Measurements from ENCODE around the gene C6orf47.

Gene C6orf47

GRCh38 chr6:31651602-31652191 is 8.9 kb downstream of the C6orf47 start:
- Histone ChIP-seq H3K9ac (ENCODE audit: low read length) (peak overlapping the region; percentile 94), H3K9me3 (ENCODE audit: insufficient read depth, low read length) (no peaks in the 10 kb centered on the region), H4K20me1 (ENCODE audit: insufficient read depth, low read length) (peaks cover 2% of the 10 kb centered on the region; the same call in 1 of the 2 replicates), H2AFZ (ENCODE audit: low read depth, low read length) (0 out of 2 replicates have a peak overlapping the region, but pooled peaks have one; percentile 41), H3K4me2 (ENCODE audit: low read length) (peak overlapping the region; percentile 87), H3K27ac (ENCODE audit: low read length) (peak overlapping the region; percentile 91), H3K4me3 (ENCODE audit: low read length) (peak overlapping the region; percentile 96), H3K36me3 (replicated peaks; ENCODE audit: low read depth, low read length) (peaks cover 10% of the 10 kb centered on the region), H3K4me1 (ENCODE audit: low read length) (peaks cover 8% of the 10 kb centered on the region), H3K27me3 (ENCODE audit: low read depth, low read length) (no peaks in the 10 kb centered on the region), H3K79me2 (ENCODE audit: low read length) (peaks cover 39% of the 10 kb centered on the region)
- no peak for TF ChIP-seq EZH2phosphoT487 (IDR thresholded peaks at IDR 0.05; ENCODE audit: low read depth)
- no peak for TF ChIP-seq CTCF (IDR thresholded peaks at IDR 0.05; ENCODE audit: low read depth, low read length)

- Histone ChIP-seq H3K27me3 (ENCODE audit: low read depth, low read length) (no peaks in the 10 kb centered on the region), H3K9me3 (ENCODE audit: insufficient read depth, low read length) (no peaks in the 10 kb centered on the region), H3K4me2 (ENCODE audit: low read length) (no peak overlapping the region), H4K20me1 (ENCODE audit: insufficient read depth, low read length) (no peaks in the 10 kb centered on the region), H3K4me1 (ENCODE audit: low read length) (no peaks in the 10 kb centered on the region), H3K4me3 (ENCODE audit: low read length) (no peak overlapping the region), H3K79me2 (ENCODE audit: low read length) (peaks cover 14% of the 10 kb centered on the region), H3K27ac (ENCODE audit: low read length) (no peak overlapping the region), H3K9ac (ENCODE audit: low read length) (no peak overlapping the region), H3K36me3 (replicated peaks; ENCODE audit: low read depth, low read length) (peaks cover 15% of the 10 kb centered on the region), H2AFZ (ENCODE audit: low read depth, low read length) (no peak overlapping the region)
- TF ChIP-seq EZH2phosphoT487 (IDR thresholded peaks at IDR 0.05; ENCODE audit: low read depth) (no peak), CTCF (IDR thresholded peaks at IDR 0.05; ENCODE audit: low read depth, low read length) (no peak)
These were observed 15.3 kb downstream of the C6orf47 start for GRCh38 chr6:31645325-31645724.

- H3K4me1 ChIP-seq (ENCODE audit: low read length): no peaks in the 10 kb centered on the region
- H3K79me2 ChIP-seq (ENCODE audit: low read length): 0 out of 2 replicates have a peak, but pooled peaks cover under 1% of the 10 kb centered on the region
- H3K4me3 ChIP-seq (ENCODE audit: low read length): no peak overlapping the region
- no peak overlapping the region for H3K27ac ChIP-seq (ENCODE audit: low read length)
- peaks cover 9% of the 10 kb centered on the region for H3K36me3 ChIP-seq (replicated peaks; ENCODE audit: low read depth, low read length)
- H3K9me3 ChIP-seq (ENCODE audit: insufficient read depth, low read length): no peaks in the 10 kb centered on the region
- H3K9ac ChIP-seq (ENCODE audit: low read length): no peak overlapping the region
- H3K27me3 ChIP-seq (ENCODE audit: low read depth, low read length): no peaks in the 10 kb centered on the region
- no peak overlapping the region for H3K4me2 ChIP-seq (ENCODE audit: low read length)
- TF ChIP-seq CTCF (IDR thresholded peaks at IDR 0.05; ENCODE audit: low read depth, low read length) (no peak), EZH2phosphoT487 (IDR thresholded peaks at IDR 0.05; ENCODE audit: low read depth) (no peak)
- H2AFZ ChIP-seq (ENCODE audit: low read depth, low read length): no peak overlapping the region
- no peaks in the 10 kb centered on the region for H4K20me1 ChIP-seq (ENCODE audit: insufficient read depth, low read length)
These were observed 16.6 kb downstream of the C6orf47 start for GRCh38 chr6:31643818-31644454.

GRCh38 chr6:31642798-31643570 is 17.6 kb downstream of the C6orf47 start:
- H3K36me3 ChIP-seq (replicated peaks; ENCODE audit: low read depth, low read length): peaks cover 11% of the 10 kb centered on the region
- TF ChIP-seq CTCF (IDR thresholded peaks at IDR 0.05; ENCODE audit: low read depth, low read length): no peak
- TF ChIP-seq EZH2phosphoT487 (IDR thresholded peaks at IDR 0.05; ENCODE audit: low read depth): no peak
- no peak overlapping the region for H3K4me2 ChIP-seq (ENCODE audit: low read length)
- H3K27ac ChIP-seq (ENCODE audit: low read length): no peak overlapping the region
- no peak overlapping the region for H3K4me3 ChIP-seq (ENCODE audit: low read length)
- no peaks in the 10 kb centered on the region for H3K4me1 ChIP-seq (ENCODE audit: low read length)
- H3K79me2 ChIP-seq (ENCODE audit: low read length): no peaks in the 10 kb centered on the region
- H3K9ac ChIP-seq (ENCODE audit: low read length): no peak overlapping the region
- no peaks in the 10 kb centered on the region for H3K27me3 ChIP-seq (ENCODE audit: low read depth, low read length)
- no peaks in the 10 kb centered on the region for H3K9me3 ChIP-seq (ENCODE audit: insufficient read depth, low read length)
- no peaks in the 10 kb centered on the region for H4K20me1 ChIP-seq (ENCODE audit: insufficient read depth, low read length)
- H2AFZ ChIP-seq (ENCODE audit: low read depth, low read length): no peak overlapping the region
